A549 (cell line): ENCODE data around the gene RASSF3.

ENCODE experiments used
- CEBPB ChIP-seq, 2 experiments: fragments of >200 bp in 1 of 2; sonication (Bioruptor Twin) in 1 of 2; formaldehyde crosslinking in 1 of 2; IDR thresholded peaks; 2 replicates each; pipeline ENCODE4 v1.6.1; 2012 to 2016
- CTCF ChIP-seq: fragments of >200 bp; sonication (Bioruptor Twin); formaldehyde crosslinking; IDR thresholded peaks from 3 replicates; pipeline ENCODE4 v1.5.1; 2016
- POLR2A ChIP-seq: IDR thresholded peaks from 2 replicates; pipeline ENCODE4 v1.6.1; 2012; ENCODE audit warnings: mild to moderate bottlenecking, low read length
- RNF2 ChIP-seq: fragments of 200-600 bp; sonication (generic); IDR thresholded peaks from 2 replicates; pipeline ENCODE4 v1.6.1; 2016; ENCODE audit warnings: low read depth, mild to moderate bottlenecking, antibody characterized with exemption, moderate library complexity, borderline replicate concordance
- ZC3H11A ChIP-seq: fragments of 450-650 bp; IDR thresholded peaks from 2 replicates; pipeline ENCODE4 v1.6.1; 2014; ENCODE audit warnings: antibody characterized with exemption, mild to moderate bottlenecking
- TF ChIP-seq, protein P1 (sequence below): fragments of 200-600 bp; sonication (generic); IDR thresholded peaks from 2 replicates; pipeline ENCODE4 v1.6.1; 2016; ENCODE audit warnings: antibody characterized with exemption, mild to moderate bottlenecking, moderate library complexity

DNA sequence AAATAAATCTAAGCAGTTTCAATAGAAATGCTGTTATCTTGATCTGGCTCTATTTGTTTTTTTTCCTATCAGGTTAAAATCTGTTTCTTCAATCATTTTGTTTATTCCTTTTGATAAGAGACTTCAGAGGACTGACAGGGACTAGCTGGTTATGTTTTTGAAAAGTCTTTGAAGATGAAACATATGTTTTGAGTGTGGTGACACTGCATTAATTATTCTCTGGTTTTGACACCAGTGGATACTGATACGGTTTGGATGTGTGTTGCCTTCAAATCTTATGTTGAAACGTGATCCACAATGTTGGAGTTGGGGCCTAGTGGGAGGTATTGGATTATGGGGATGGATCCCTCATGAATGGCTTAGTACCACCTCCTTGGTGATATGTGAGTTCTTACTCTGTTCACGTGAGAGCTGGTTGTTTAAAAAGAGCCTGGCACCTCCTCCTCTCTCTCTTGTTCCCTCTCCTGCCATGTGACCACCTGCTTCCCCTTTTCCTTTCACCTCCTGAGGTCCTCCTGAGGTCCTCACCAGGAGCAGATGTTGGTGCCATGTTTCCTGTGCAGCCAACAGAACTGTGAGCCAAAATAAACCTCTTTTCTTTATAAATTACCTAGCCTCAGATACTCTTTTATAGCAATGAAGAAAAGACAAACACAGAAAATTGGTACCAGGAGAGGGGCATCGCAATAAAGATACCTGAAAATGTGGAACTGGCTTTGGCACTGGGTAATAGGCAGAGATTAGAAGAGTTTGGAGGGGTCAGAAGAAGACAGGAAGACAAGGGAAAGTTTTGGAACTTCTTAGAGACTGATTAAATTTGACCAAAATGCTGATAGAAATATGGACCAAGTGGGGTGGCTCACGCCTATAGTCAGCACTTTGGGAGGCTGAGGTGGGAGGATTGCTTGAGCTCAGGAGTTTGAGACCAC, 23.0 kb downstream of the RASSF3 start:
- no peak for TF ChIP-seq CTCF
- no peak for TF ChIP-seq RNF2
- TF ChIP-seq ZC3H11A: no peak
- TF ChIP-seq POLR2A: no peak
- TF ChIP-seq CEBPB (IDR thresholded peaks at IDR 0.05): no peak
- TF ChIP-seq, protein P1, sequence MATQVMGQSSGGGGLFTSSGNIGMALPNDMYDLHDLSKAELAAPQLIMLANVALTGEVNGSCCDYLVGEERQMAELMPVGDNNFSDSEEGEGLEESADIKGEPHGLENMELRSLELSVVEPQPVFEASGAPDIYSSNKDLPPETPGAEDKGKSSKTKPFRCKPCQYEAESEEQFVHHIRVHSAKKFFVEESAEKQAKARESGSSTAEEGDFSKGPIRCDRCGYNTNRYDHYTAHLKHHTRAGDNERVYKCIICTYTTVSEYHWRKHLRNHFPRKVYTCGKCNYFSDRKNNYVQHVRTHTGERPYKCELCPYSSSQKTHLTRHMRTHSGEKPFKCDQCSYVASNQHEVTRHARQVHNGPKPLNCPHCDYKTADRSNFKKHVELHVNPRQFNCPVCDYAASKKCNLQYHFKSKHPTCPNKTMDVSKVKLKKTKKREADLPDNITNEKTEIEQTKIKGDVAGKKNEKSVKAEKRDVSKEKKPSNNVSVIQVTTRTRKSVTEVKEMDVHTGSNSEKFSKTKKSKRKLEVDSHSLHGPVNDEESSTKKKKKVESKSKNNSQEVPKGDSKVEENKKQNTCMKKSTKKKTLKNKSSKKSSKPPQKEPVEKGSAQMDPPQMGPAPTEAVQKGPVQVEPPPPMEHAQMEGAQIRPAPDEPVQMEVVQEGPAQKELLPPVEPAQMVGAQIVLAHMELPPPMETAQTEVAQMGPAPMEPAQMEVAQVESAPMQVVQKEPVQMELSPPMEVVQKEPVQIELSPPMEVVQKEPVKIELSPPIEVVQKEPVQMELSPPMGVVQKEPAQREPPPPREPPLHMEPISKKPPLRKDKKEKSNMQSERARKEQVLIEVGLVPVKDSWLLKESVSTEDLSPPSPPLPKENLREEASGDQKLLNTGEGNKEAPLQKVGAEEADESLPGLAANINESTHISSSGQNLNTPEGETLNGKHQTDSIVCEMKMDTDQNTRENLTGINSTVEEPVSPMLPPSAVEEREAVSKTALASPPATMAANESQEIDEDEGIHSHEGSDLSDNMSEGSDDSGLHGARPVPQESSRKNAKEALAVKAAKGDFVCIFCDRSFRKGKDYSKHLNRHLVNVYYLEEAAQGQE: no peak
